NCI-H1436 treated with DMSO at 0.1 percent for 48 hours (cell line): Measurements from ENCODE around the gene RTL3.

Experiments used
- DNase-seq: peaks from one replicate; lab custom pipeline; 2025; lab: John Stamatoyannopoulos, UW

Gene RTL3

GRCh38 chrX:78619834-78620233 is 39.3 kb downstream of the RTL3 start:
- DNase-seq = no peak

- DNase-seq = no peak
Observed at GRCh38 chrX:78618987-78619386, 40.1 kb downstream of the RTL3 start.

- DNase-seq = no peak
Observed at GRCh38 chrX:78614264-78614663, 44.9 kb downstream of the RTL3 start.
